Hair follicular keratinocyte (primary cell): ENCODE results near the gene TCTN2. TPM values are rescaled to one million over a fixed set of nuclear protein-coding genes. Genes with fewer than 3 reads are reported as not detected.

ENCODE experiments used
- total RNA-seq: library from RNA; depleted of rRNA; stranded (reverse); fragments of >200 nt; gene quantifications from 2 replicates; pipeline ENCODE4 v1.2.3, GENCODE V29; 2015

TCTN2 gene
- 4.8 and 5.7 TPM in 2 replicates for total RNA-seq

DNA sequence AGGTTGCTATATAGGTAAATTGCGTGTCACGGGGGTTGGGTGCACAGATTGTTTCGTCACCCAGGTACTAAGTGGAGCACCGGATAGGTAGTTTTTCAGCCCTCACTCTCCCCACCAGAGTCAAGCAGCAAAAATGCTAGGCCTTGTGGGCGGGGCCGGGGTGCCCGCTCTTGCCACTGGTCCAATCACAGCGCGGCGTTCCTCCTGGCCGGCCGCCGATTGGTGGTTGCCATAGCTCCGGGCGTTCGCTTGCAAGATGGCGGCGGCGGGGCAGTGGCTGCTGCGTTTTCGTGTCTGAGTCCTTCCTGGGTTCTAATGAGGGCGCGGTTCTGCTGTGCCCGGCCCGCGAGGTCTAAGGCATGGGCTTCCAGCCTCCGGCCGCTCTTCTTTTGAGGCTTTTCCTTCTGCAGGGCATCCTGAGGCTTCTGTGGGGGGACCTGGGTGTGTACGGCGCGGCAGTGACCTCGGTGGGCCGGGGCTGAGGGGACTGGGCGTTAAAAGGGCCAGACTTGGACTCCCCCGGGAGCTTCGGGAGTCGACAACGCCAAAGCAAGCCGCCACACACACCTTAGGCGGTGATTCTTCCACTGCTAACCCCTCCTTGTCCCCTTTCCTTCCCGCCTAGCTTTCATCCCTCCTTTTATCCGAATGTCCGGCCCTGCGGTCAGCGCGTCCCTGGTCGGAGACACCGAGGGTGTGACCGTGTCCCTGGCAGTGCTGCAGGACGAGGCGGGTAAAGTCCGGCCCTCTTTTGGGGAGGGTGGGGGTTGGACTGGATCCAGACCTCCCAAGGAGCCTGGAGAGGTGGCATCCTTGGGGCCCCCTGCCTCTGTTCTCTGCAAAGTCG is at the start of gene TCTN2:
TSS of gene TCTN2 (plus strand) at position 232 of the 847 bp plus-strand sequence. CDS start at position 360, 128 bp downstream.

DNA sequence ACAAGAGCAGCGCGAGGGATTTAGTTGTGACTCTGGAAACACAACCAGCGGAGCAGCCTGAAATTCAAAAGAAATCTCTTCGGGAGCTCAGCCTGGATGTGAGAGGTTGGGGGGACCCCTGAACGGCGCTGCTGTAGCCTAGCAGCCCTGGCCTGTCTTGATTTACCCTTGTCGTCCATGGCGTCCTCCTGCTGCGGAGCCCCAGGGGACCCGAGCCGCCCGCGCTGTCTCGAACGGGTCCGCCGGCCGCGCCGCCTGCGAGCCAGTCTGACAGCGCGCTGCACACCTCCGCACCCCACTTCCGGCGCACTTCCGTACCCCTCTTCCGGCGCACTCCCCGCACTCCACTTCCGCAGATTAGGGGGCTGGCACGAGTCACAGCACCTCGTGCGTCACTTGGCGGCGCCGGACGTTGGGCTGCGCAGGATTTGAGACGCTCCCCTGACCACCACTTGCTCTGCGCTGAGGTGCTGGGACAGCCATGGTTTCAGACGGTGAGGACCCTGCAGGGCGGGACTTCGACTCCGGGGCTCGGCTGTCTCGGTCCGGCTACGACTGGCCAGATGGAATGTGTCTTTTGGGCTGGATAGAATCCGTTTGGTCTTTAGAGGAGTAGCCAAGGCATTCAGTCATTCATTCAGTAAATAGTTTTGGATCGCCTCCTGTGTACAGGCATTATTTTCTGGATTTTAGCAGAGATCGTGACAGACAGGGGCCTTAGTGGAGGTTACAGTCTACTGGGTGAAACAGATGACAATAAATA is 37.4 kb upstream of the TCTN2 start, which contains the start of the genes EIF2B1 and GTF2H3:
TSS of gene EIF2B1 (minus strand) at position 308 of the 763 bp plus-strand sequence. CDS start at position 179, 129 bp downstream.
TSS of gene GTF2H3 (plus strand) at position 451 of the 763 bp plus-strand sequence. CDS start at position 482, 31 bp downstream.

Other genes with a start within 250 kb of the TCTN2 start
- 2.2 and 3.9 TPM in 2 replicates for gene RILPL2, start 234.4 kb upstream of the TCTN2 start, total RNA-seq
- gene SNRNP35, start 213.0 kb upstream of the TCTN2 start, total RNA-seq = 9.6 and 14.2 TPM in 2 replicates
- gene RILPL1, start 137.4 kb upstream of the TCTN2 start, total RNA-seq = 19.1 and 24.3 TPM in 2 replicates
- 211 and 241 TPM in 2 replicates for gene TMED2, start 86.6 kb upstream of the TCTN2 start, total RNA-seq
- 10.0 and 20.2 TPM in 2 replicates for gene DDX55, start 69.0 kb upstream of the TCTN2 start, total RNA-seq
- gene EIF2B1, start 37.4 kb upstream of the TCTN2 start, total RNA-seq = 85.7 and 132 TPM in 2 replicates
- gene GTF2H3, start 37.3 kb upstream of the TCTN2 start, total RNA-seq = 41.3 and 45.2 TPM in 2 replicates
- 11.3 and 18.9 TPM in 2 replicates for gene ATP6V0A2, start 41.2 kb downstream of the TCTN2 start, total RNA-seq
- gene DNAH10, start 91.2 kb downstream of the TCTN2 start, total RNA-seq = 0.08 and 0.55 TPM in 2 replicates